Iris pigment epithelial cell (primary cell): ENCODE measurements around the gene FOXI1.

Experiments
- DNase-seq: peaks from one replicate; pipeline ENCODE4 v3.0.0-alpha.2; 2011; ENCODE audit warnings: low read depth

FOXI1 gene

DNA sequence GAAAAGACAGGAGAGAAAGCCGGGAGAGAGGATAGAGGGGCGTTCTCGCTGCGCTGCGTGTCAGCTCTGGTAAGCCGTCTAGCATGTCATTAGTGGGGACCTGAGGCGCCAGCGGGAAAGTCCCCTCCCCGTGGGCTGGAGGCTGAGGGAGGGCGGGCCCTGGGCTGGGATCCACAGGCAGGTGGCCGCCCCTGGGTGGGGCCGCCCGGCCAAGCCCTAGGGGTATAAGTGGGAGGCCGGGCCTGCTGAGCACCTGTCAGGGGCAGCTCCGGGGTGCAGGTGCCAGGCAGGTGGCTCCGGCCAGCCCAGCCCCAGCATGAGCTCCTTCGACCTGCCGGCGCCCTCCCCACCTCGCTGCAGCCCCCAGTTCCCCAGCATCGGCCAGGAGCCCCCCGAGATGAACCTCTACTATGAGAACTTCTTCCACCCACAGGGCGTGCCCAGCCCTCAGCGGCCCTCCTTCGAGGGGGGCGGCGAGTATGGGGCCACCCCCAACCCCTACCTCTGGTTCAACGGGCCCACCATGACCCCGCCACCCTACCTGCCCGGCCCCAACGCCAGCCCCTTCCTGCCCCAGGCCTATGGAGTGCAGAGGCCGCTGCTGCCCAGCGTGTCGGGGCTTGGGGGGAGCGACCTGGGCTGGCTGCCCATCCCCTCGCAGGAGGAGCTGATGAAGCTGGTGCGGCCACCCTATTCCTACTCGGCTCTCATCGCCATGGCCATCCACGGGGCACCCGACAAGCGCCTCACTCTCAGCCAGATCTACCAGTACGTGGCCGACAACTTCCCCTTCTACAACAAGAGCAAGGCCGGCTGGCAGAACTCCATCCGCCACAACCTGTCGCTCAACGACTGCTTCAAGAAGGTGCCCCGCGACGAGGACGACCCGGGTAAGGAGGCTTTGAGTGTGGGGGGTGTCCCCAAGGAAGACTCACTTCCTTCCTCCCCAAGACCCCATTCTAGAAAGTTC lies at the start of gene FOXI1:
Gene FOXI1, plus strand, starts transcription at position 256 of the 970 bp plus-strand sequence. Its CDS starts 61 bp downstream, at position 317.
- DNase-seq: no peak

GRCh38 chr5:170056561-170057267 lies 49.0 kb upstream of the FOXI1 start:
- DNase-seq: no peak

- no peak for DNase-seq
These were observed 48.4 kb upstream of the FOXI1 start for GRCh38 chr5:170057311-170057710.

DNA sequence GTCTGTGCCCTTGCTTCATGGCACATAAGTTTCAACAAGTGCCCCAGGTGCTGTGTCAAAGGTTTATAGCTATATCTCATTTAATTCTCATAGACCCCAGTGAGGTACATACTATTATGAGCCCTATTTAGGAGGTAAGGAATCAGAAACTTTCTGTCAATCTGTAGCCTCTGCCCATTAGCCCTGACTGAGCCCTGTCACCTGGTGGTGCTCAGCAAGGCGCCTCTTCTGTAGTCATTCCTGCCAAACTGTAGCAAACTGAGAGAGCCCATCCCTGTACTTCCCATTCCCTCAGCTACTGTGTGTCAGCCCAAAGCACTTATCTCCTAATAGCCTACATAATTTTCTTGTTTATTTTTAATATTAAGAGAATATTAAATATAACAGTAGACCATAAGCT lies 46.5 kb upstream of the FOXI1 start:
- DNase-seq: no peak

DNA sequence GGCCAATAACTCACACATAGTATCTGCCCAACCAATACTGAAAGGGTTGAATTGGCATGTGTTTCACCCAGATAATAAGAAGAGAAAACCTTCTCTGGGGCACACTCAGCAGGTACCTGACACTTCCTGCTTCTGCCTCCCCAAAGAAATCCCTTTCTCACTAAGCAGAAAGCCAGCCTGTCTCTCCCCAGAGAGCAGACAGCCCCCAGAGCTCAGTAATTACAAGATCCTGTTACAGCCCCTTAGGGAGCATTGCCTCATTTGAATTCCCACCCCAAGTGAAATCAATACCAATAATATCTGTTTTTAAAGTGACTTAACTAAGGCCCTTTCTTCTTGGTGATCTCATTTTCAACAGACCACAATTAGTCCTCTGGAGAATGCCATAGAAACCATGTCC lies 38.5 kb upstream of the FOXI1 start:
- DNase-seq: no peak

DNA sequence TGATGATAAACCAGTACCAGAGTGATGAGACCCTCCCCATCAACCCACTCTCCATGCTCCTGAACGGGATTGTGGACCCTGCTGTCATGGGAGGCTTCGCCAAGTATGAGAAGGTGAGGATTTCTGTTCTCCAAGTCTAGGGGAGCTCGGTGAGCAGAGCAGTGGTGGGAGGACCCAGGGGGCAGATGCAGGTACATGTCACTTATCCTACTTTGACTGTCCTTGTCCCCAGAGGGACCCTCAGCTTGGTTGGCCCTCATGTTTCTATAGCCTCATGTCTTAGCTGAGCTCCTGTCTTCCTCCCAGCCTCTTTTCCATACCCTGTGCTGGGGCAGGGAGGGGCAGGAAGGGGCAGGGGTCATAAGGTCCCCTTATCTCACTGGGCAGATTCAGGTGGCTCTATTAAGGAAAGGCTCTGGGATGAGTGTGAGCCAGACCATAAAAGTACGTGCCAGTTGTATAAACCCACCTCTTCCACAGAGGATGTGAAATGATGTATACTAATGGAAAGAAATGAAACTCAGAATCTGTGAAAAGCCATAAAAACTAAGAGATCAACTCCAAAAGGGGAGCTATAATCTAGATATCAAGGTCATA lies 38.0 kb upstream of the FOXI1 start:
- DNase-seq: no peak

- no peak for DNase-seq
These were observed 36.2 kb upstream of the FOXI1 start for GRCh38 chr5:170069512-170069911.

GRCh38 chr5:170070556-170071412 lies 34.9 kb upstream of the FOXI1 start:
- DNase-seq: peak; percentile 47

GRCh38 chr5:170071748-170072147 lies 33.9 kb upstream of the FOXI1 start:
- no peak for DNase-seq

DNA sequence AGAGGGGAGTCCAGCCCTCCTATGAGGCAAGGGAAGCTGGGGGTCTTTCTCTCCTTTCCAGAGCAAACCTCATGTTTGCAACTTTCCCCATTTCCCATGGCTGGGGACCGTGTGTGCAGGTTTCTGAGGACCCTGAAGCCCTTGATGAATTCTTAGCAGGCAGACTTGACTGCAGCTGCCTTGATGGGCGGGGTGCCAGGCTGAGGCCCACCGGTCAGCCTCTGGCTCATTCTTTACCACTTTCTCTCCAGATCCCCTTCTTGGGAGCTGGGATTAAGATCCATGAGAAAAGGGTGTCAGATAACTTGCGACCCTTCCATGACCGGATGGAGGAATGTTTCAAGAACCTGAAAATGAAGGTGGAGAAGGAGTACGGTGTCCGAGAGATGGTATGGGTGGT lies 30.0 kb upstream of the FOXI1 start:
- DNase-seq: no peak

- DNase-seq: peak; percentile 36
These were observed 29.5 kb upstream of the FOXI1 start for GRCh38 chr5:170076211-170076610.

DNA sequence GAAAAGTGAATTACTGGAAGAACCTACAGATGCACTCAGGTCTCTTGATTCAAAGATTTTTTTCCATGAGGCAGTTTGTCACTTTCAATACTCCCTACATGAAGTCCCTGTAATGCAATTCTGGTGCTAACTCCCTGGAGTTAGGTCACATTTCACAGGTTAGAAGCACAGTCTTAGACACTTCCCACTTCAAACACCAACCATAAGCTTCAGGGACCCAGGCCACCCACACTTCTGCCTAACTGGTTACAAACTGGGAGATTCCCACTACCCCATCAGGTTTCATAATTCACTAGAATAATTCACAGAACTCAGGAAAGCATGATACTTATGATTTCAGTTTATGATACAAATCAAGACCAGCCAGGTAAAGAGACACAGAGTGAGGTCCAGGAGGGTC lies 29.0 kb upstream of the FOXI1 start:
- no peak for DNase-seq

DNA sequence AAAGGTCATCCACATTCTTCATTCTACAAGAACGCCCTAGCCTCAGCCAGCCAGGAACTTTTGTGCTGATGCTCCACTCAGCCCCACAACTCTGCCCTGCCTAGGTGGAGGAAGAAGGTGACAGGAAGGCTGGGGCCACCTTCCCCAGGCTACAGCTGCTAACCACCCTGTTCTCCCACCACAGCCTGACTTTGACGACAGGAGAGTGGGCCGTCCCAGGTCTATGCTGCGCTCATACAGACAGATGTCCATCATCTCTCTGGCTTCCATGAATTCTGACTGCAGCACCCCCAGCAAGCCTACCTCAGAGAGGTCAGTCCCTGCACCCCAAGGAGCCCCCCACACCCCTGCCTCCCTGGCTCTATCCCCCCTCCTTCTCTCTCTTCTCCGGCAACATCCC lies 28.2 kb upstream of the FOXI1 start:
- DNase-seq: no peak

DNA sequence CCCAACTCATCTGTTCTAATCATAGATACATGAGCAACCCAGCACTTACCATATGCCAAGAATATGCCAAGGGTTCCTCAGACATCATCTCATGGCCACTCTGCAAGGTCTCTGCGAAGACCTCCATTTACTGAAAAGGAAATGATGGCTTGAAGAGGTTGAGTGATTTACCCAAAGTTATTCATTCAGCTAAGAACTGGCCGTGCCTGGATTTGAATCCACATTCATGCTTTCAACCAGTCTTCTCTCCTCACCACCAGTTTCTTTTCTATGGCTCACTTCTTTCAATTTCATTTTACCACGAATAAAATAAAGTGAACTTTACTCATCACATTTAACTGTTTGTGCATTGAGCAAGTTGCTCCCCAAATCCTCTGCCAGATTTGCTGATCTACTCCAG lies 27.2 kb upstream of the FOXI1 start:
- no peak for DNase-seq

GRCh38 chr5:170078931-170079330 lies 26.8 kb upstream of the FOXI1 start:
- DNase-seq: no peak

GRCh38 chr5:170080217-170080616 lies 25.5 kb upstream of the FOXI1 start:
- no peak for DNase-seq

GRCh38 chr5:170080786-170081445 lies 24.8 kb upstream of the FOXI1 start:
- DNase-seq: no peak

DNA sequence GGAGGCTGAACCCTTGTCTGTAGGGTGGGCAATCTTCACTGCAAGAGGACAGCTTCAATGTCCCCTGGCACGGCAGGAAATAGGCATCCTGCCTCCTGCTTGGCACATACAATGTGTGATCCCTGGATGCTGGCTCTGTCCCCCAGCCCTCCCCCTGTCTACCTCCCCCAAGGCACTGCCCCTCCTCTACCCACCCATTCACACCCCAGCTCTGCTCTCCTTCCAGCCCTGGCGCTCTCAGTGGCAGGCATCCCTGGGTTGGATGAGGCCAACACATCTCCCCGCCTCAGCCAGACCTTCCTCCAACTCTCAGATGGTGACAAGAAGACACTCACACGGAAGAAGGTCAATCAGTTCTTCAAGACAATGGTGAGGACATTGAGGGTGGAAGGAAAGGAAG lies 24.1 kb upstream of the FOXI1 start:
- DNase-seq: no peak

- DNase-seq: no peak
These were observed 23.0 kb upstream of the FOXI1 start for GRCh38 chr5:170082701-170083100.

GRCh38 chr5:170087168-170087817 lies 18.4 kb upstream of the FOXI1 start:
- DNase-seq: no peak
